Suprapubic skin (tissue), 4 donors: ENCODE measurements around the gene CFLAR.

Source experiments
- EP300 ChIP-seq: sonication (generic); formaldehyde crosslinking; IDR thresholded peaks from one replicate; pipeline ENCODE4 v1.6.1; 2017; ENCODE audit warnings: antibody characterized with exemption
- POLR2A ChIP-seq, 2 donors: fragments of 450-650 bp; IDR thresholded peaks; one replicate each; pipeline ENCODE4 v1.6.1; 2017; ENCODE audit warnings: antibody characterized with exemption in 2 of 2, mild to moderate bottlenecking in 2 of 2, moderate library complexity in 2 of 2
- POLR2AphosphoS5 ChIP-seq, 3 donors: sonication (generic); formaldehyde crosslinking; IDR thresholded peaks; one replicate each; pipeline ENCODE4 v1.6.1; 2017; ENCODE audit warnings: antibody characterized with exemption in 3 of 3
- TF ChIP-seq, protein P1 (sequence below), 2 donors: fragments of 200-600 bp in 1 of 2; fragments of 450-650 bp in 1 of 2; sonication (generic) in 1 of 2; IDR thresholded peaks; one replicate each; pipeline ENCODE4 v1.5.1; 2016 to 2019; ENCODE audit warnings: antibody characterized with exemption in 2 of 2, mild to moderate bottlenecking in 1 of 2, moderate library complexity in 1 of 2

DNA sequence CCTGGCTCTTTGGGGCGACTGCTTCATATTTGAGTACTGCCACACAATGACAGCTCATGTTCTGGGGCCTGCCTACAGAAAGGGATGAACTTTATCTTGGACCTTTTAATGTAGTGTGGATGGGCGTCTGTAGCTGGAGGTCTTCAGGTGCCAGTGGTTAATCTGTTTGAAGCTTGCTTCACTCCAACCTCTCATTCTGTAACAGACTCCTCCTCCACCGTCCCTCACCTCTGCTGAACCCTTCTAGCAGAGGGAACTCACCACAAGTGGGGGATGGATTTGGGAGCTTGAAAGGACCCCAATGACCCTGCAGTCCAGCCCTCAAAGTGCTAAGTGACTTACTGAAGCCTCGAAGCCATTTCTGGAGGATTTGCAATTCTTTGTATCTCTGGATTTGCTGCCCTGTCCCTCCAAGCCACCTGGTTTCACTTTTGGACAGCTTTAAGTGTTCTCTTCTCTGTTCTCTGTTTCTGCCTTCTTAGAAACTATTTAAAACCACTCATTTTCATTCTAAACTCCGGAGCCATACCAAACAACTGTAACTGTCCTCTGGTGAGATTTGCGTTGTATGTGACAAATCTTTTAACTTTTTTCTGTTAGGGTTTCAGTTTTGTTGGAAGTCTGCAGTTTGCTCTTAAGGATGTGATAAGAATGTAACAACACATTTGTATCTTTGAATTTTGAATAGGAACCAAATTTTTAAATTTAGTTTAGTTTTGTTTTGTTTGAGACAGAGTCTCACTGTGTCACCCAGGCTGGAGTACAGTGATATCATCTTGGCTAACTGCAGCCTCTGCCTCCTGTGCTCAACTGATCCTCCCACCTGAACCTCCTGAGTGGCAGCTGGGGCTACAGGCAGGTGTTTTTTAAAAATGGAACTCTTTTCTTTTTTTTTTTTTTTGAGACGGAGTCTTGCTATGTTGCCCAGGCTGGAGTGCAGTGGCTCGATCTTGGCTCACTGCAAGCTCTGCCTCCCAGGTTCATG, 107.4 kb downstream of the CFLAR start:
- TF ChIP-seq, protein P1, sequence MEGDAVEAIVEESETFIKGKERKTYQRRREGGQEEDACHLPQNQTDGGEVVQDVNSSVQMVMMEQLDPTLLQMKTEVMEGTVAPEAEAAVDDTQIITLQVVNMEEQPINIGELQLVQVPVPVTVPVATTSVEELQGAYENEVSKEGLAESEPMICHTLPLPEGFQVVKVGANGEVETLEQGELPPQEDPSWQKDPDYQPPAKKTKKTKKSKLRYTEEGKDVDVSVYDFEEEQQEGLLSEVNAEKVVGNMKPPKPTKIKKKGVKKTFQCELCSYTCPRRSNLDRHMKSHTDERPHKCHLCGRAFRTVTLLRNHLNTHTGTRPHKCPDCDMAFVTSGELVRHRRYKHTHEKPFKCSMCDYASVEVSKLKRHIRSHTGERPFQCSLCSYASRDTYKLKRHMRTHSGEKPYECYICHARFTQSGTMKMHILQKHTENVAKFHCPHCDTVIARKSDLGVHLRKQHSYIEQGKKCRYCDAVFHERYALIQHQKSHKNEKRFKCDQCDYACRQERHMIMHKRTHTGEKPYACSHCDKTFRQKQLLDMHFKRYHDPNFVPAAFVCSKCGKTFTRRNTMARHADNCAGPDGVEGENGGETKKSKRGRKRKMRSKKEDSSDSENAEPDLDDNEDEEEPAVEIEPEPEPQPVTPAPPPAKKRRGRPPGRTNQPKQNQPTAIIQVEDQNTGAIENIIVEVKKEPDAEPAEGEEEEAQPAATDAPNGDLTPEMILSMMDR (IDR thresholded peaks at IDR 0.05): no peak
- no peak for TF ChIP-seq POLR2A (IDR thresholded peaks at IDR 0.05)
- TF ChIP-seq EP300: no peak
- no peak for TF ChIP-seq POLR2AphosphoS5 (IDR thresholded peaks at IDR 0.05)
